Inferior parietal cortex (tissue), 1 donor: ENCODE data around the gene JPH2.
"Not testable (repeated sequence)": the region's sequence is repeated elsewhere in the genome, so short reads cannot be mapped to it uniquely, and the experiment has no call there.

Experiments used
- DNase-seq: peaks from one replicate; pipeline ENCODE4 v3.0.0-alpha.2; 2016; ENCODE audit errors: extremely low spot score

JPH2 gene

DNA sequence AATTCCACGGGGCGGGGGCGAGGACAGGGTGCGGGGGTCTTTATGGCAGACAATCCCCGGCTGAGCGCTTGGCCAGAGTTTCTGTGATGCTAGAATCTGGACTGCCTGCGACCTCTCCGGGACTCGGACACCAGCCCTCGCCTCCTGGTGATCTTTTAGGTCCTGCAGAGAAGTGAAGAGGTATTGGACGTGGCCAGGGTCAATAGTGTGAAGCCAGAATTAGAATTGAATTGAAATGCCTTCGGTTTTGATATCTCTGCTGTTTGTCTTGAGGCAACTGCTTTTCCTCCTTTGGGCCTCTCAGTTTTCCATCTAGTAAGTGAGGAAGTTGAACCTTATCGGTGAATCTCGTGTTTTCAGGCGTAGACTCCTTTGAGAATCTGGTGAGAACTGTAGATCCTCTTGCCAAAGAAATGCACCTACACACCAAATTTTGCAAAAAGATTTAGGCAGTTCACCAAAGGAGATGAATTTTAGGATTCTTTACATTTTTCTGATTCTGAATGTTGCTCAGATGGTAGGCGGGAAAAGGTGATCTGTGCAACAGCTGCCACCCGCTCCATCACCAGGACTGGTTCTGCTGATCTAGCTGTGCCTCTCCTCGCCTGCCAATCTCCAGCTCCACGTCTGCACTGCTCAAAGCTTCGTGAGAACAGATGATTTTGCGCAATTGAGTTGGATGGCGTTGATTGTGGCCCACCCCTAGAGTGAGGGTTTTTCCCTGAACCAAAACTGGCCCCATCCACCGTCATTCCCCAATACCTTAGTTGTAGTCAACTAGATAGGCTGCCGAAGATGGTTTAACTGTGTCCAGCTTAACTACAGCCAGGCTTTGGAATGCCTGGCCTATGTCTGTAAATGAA is 24.4 kb upstream of the JPH2 start:
- DNase-seq, result peak; percentile 55

DNA sequence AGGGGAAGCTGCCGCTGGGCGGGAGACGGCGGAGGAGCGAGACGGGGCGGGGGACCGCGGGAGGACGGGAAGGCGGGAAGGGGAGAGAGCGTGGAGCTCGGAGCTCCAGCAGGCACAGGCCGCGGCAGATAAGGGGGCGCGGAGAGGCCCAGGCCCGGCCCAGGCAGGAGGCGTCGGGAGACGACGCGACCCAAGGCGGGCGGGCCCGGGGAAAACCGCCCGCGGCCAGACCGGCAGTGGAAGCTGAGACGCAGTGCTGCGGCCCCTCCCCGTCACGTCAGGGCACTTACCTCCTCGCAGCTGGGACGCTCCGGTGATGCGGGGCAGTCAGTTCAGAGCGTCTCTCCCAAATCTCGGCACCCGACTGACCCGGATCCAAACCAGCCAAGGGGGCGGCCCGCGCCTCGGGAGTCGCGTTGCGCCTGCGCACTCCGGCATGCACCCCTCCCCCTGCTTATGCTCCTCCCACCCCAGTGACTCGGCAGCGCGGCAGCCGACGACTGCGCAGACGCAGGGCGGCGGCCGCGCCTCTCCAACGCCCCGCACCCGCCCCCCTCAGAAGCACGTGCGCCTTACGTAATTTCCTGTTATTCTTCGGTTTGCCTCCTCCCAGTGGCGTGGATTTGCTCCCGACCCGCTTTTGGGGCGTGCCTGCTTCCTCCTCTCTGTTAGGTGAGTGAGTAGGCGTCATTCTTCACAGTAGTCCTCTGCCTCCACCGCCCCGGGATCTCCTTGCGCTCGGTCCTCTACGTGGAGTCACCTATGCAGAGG is 23.6 kb upstream of the JPH2 start, which contains the start of gene OSER1:
TSS of gene OSER1 (minus strand) at position 366 of the 771 bp plus-strand sequence. CDS start 3,814 bp downstream, outside the sequence.
- DNase-seq, result peak; percentile 95

DNA sequence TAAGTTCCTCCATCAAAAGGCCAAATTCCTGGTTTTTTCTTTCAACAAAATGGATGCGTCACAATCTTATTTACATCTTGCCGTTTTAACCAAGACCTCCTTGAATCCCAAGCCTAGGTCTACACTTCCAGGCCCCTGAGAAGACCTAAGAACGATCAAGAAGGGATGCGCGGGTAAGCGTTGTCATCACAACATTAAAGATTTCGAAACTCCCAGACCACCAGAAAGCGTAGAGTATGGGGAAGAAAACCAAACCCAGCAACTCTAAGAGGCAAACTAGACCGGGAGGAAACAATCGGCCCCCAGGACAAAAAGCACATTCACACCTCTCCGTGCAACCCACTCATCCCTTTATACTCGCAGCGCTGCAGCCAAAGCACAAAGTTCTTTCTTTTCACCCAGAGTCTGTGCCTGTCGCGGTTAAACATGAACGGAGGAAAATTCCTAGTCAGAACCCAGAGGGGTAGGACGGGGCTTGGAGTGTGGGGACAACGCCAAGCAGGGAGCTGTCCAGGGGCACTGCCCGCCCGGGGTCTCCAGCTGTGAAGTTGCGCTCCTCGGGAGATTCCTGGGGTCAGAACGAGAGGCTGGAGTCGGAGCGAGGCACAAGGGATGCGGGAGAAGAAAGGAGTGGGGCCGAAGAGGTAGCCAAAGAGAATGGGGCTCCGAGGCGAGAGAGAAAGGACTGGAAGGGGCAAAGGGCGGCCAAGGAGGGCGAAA is 22.9 kb upstream of the JPH2 start:
- DNase-seq, result no peak

DNA sequence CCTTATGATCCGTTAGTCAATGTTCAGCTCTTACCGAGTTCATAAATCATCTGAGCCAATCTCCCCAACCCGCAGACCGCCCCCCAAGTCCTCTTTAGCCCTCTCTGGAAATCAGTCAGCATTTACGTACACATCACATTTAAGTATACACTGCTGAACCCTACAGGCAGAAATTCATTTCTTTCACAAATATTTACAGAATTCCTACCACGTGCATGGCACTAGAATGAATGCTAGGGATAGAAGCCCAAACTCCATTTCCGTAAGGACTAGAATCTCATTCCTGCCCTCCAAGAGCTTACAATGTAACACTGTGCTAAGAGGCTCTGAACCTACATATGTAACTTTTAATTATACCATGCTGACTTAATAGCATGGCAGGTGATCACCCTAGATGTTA is 21.8 kb upstream of the JPH2 start:
- no peak for DNase-seq

DNA sequence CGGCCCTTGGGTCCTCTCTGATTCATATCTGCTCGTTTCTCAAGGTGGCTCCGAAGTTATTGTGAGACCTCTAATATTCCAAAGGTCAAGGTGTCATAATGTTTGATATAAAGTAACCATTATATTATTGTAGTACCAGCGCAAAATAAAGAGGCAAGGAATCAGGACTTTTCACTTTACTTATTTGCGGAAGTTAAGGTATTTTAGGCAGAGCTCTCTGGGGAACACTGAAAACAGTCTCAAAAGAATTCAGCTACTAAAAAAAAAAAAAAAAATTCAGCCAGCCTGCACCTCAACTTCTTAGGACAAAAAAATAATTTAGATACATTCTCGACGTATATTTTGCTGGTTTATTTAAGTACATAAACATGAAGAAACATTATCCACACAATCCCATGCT is 21.2 kb upstream of the JPH2 start:
- DNase-seq, result no peak

DNA sequence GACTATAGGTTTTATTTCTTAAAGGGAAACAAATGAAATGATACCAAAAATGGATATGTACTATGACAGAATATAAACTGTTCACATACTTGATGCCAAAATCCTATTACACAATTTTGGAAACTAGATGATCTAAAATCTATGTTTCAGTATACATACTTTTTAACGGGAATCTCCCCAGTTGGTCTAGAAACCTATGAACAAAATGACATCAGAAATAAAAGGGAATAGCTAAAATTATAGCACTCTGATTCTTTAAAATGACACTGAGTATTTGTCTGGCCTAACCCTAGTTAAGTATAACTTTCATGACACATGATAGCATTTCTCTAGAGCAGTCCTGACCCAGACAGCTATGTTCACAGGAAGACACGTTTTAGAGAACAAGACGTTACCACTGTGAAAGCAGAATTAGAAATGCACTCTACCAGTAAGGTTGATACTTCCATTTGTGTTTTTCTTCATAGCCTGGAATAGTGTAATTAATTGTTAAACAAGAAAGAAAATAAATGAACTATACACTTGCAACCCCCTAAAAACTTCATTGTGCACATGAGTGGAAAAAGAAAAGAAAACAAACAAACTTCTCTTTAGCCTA is 20.2 kb upstream of the JPH2 start:
- no peak for DNase-seq

DNA sequence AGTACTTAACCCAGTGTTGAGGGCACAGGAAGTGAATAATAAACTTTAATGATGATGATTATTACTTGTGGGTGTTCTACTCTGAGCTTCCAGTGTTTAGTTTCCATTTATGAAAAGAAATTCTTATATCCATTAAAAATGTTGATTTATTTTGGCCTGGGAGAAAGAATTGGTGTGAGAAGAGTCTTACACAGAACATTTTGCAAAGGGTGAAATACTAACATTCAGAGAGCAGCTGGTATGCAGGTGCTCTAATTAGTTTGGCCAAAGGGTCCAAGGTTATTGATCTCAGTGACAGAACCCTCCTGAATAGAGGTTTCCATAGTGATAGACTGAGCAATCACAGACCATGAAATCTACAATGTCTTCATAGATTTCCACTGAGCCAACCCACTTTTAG is 19.1 kb upstream of the JPH2 start:
- DNase-seq, result no peak

DNA sequence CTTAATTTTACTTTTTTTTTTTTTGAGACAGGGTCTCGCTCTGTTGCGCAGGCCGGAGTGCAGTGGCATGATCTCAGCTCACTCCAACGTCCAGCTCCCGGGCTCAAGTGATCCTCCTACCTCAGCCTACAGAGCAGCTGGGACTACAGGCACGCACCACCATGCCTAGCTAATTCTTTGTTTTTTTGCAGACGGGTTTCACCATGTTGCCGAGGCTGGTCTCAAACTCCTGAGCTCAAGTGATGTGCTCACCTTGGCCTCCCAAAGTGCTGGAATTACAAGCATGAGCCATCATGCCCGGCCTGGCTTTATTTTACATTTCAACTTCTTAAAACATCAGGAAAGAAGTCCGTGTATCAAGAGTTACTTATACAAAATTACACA is 17.8 kb upstream of the JPH2 start:
- no peak for DNase-seq

DNA sequence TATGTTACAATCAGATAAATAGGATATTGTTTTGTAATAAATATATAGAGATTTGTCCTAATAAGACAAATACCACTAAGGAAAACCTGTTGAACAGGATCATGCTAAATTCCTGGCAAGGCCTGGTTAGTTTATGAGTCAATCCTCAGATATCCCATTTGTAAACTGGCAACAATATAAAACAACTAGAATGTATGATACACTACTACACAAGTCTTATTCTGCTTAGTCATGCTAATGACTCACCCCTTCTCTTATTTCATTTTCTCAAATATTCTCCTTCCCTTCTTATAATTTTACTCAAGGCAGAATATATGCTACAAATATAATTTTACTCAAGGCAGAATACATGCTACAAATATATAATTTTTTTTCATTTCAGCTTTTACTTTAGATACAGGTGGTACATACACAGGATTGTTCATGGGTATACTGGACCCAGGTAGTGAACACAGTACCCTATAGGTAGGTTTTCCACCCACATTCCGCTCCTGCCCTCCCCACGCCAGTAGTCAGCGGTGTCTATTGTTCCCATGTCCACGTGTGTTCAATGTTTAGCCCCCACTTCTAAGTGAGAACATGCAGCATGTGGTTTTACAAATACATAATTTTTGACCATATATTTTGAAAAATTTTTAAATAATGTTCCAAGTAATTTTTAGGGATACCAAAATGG is 17.3 kb upstream of the JPH2 start:
- DNase-seq, result no peak

DNA sequence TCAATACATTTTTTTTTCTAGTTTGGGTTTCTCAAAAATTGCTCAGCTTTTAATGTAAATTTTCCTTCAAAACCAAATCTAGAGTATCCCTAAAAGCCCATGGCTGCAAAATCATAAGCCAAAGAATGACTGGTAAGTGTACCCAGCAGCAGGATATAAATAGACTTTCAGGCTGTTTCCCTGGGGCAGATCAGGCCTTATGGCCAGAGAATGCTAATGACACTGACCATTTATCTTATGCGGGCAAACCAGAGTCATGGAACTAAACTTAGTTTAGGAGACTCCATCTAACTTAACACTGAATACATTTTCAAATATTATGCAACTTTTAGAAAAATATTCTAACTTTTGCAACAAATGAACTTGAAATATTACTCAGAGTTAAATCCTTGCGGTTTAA is 16.2 kb upstream of the JPH2 start:
- no peak for DNase-seq

DNA sequence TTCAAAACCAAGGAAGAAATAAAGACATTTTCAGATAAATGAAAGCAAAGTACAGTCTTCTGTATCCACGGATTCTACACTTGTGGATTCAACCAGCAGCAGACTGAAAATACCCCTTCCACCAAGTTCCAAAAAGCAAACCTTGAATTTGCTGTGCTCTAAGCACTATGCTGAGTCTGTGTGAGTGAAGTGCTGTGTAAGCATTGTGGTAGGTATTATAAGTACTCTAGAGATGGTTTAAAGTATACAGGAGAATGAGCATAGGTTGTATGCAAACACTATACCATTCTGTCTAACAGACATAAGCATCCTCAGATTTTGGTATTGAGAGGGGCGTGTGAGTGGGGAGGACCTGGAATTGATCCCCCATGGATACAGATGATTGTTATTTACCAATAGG is 14.0 kb upstream of the JPH2 start:
- DNase-seq, result no peak

DNA sequence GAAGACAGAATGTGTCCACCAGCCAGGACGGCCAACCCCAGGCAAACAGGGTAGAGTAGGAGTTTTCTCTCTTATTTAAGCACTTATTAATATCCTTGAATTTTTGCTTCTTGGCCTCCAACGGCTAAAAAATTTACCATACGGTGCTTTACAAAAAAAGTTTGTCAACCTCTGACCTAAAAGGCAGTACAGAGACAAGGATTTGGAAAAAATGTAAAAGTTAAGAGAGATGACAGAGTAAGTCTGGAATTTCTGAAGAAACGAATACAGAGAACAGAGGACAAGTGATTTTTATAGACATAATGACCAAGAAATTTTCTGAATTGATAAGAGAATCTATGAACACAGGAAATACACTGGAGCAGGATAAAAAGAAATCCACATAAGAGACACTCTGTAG is 13.4 kb upstream of the JPH2 start:
- DNase-seq, result no peak

DNA sequence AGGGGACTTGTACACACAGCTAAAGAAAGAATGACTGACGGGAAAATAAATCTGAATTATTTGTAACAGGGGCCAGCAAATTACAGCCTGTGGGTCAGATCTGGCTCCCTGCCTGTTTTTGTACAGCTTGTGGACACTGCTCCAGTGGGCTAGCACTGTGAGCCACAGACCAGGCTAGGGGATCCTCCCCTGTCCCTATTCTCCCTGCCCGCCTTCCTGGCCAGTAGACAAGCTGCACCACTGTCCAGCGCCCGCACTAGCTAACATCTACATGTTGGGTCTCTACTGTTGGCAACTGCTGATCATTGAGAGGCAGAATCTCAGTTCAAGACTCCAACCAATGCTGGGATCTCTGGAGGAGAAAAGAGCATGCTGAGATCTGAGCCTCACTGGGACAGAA is 12.9 kb upstream of the JPH2 start:
- DNase-seq, result no peak

DNA sequence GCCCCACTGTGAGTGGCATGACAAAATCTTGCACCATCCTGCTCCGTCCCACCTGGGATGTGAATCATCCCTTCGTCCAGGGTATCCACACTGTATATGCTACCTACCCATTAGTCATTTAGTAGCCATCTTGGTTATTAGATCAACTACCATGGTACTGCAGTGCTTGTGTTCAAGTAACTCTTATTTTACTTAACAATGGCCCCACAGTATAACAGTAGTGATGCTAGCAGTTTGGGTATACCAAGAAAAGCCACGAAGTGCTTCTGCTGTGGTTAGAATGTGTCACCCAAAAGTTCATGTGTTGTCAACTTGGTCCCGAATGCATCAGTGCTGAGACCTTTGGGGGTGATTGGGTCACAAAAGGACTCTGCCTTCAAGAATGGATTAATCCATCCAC is 11.9 kb upstream of the JPH2 start:
- DNase-seq, result no peak

DNA sequence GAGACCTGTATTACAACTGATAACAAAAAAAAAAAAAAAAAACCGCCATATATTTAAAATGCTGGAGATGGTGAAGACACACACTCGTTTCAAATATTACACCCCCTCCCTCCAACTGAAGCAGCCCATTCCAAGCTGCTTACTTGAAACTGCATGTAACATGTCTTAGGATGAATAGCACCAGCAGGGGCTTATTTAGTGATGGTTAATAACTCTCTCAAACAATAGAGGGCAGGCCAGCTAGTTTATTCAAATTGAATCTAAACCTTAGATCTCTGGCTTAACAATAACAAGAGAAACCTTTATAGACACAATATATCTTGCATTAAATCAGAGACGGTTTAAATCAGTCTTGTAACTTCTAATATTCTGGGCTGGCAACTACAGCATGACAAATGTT is 9.3 kb upstream of the JPH2 start:
- DNase-seq, result no peak

DNA sequence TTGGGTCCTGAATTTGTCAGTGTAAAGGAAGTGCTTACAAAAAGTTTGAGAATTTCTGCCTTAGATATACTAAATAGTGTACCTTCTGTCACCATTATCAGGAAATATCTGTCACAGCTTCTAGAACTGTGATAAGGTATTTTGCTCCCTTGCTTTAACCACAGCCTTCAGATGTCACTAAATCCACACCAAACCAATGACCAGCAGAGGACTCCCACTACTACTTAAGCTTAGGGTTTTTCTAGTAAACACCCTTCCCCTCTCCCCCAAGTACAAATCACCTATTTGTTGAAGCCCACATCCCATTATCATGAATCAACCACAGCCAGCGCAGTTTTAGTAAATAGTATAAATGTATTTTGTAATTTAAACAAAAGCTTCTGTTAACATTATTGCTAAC is 8.6 kb upstream of the JPH2 start:
- DNase-seq, result no peak

DNA sequence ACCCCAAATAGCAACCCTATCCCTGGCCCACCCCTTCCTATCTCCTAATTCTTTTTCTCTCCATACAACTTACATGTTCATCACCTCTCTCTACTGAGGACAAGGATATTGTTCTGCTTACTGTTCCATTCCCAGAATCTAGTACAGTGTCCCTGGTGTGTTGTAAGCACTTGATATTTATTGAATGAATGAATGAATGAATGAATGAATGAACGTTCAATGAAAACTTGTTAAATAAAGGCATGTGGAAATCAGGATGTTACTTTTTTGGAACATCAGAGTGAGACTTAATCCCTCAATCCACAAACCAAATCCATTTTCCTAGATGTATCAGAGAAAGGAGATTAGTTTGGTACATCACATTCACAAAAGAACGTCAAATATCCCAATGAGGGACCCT is 6.8 kb upstream of the JPH2 start:
- no peak for DNase-seq

DNA sequence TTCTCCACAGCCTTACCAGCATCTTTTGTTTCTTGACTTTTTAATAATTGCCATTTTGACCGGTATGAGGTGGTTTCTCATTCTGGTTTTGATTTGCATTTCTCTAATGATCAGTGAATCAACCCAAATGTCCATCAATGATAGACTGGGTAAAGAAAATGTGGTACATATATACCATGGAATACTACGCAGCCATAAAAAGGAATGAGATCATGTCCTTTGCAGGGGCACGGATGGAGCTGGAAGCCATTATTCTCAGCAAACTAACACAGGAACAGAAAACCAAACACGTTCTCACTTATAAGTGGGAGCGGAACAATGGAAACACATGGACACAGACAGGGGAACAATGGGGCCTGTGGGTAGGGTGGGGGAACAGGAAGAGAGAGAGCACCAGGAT is 4.7 kb upstream of the JPH2 start:
- not testable (repeated sequence) for DNase-seq

DNA sequence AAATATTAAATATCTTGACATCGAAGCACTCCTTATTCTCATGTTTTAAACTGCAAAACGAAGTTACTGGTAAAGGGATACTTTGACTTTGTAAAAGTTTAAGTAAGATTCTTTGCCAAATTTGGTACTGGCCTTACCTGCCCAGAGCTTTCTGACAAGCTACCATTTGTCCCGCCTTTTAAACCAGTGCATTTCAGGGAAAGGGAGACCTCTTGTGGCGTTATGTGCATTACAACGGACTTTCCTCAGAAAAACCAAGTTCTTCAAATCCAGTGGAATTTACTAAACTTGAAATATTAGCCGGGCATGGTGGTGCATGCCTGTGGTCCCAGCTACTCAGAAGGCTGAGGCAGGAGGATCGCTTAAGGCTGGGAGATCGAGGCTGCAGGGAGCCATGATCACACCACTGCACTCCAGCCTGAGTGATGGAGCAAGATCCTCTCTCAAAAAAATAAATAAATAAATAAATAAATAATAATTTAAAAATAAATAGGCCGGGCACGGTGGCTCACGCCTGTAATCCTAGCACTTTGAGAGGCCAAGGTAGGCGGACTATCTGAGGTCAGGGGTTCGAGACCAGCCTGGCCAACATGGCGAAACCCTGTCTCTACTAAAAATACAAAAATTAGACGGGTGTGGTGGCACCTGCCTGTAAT is 3.3 kb upstream of the JPH2 start:
- DNase-seq, result peak; percentile 74

DNA sequence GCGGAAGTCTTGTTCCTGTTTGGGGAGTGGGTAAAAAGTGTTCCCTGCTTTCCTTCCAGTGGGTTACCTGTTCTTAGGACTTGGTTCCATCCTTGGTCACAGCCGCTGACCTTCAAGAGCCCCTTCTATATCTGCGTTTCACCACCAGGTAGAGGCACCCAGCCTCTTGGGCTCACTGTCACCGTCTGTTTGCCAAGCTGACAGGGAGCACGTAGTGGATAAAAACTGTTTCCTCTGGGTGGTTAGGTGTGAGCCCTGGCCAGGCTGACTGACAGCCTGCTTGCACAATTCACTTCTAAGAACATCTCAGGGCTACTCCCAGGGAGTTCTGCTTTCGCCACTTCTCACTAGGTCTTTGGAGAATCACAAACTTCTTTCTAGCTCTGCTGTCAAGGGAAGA is 1.8 kb upstream of the JPH2 start:
- DNase-seq, result no peak
